PFSK-1 (cell line): ENCODE measurements around the gene NUP58.

ENCODE experiments used
- FOXP2 ChIP-seq: optimal IDR thresholded peaks from 2 replicates; pipeline ENCODE3; 2011; ENCODE audit warnings: borderline replicate concordance, control low read depth, inconsistent platforms; ENCODE audit not compliant: insufficient read depth; ENCODE audit errors: extremely low read length, extremely low read depth
- POLR2AphosphoS5 ChIP-seq: IDR thresholded peaks from 2 replicates; pipeline ENCODE4 v1.6.1; 2012; ENCODE audit warnings: low read depth, mild to moderate bottlenecking, control low read depth, low read length, moderate library complexity
- REST ChIP-seq, 2 experiments: IDR thresholded peaks; 2 replicates each; pipeline versions ENCODE4 v1.6.1 to v1.8.0; 2011 to 2012; ENCODE audit warnings: low read depth in 2 of 2, low read length in 2 of 2, control low read depth in 1 of 2, inconsistent platforms in 1 of 2, mild to moderate bottlenecking in 1 of 2, moderate library complexity in 1 of 2; ENCODE audit not compliant: insufficient read depth in 1 of 2
- SIN3A ChIP-seq: IDR thresholded peaks from 2 replicates; pipeline ENCODE4 v1.6.1; 2012; ENCODE audit warnings: mild to moderate bottlenecking, low read length, moderate library complexity, borderline replicate concordance; ENCODE audit not compliant: insufficient read depth
- TAF1 ChIP-seq: IDR thresholded peaks from 2 replicates; pipeline ENCODE4 v1.6.1; 2012; ENCODE audit warnings: low read length, control low read depth, borderline replicate concordance; ENCODE audit not compliant: insufficient read depth

The NUP58 gene

DNA sequence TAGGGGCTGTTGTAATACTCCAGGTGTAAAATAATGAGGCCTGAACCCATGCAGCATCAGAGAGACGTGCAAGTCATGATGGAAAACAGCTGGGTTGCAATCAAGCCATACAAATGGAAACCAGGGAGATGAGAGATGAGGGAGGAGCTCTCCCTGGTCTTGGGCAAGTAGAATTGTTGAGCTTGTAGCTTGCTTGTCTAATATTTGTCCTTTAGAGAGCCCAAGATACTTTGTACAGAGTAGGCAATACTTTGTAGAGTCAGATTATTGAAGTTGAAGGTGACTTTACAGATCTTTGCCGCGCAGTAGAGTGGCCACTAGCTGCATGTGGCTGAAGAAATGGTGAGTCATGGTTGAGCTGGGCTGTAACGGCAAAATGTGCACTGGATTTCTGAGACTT is 78.7 kb downstream of the NUP58 start:
- TF ChIP-seq POLR2AphosphoS5: no peak
- no peak for TF ChIP-seq FOXP2
- TF ChIP-seq REST (IDR thresholded peaks at IDR 0.05; ENCODE audit: insufficient read depth in 1 of 2, low read depth in 2 of 2, low read length in 2 of 2): no peak
- TF ChIP-seq TAF1: no peak
- TF ChIP-seq SIN3A: no peak

DNA sequence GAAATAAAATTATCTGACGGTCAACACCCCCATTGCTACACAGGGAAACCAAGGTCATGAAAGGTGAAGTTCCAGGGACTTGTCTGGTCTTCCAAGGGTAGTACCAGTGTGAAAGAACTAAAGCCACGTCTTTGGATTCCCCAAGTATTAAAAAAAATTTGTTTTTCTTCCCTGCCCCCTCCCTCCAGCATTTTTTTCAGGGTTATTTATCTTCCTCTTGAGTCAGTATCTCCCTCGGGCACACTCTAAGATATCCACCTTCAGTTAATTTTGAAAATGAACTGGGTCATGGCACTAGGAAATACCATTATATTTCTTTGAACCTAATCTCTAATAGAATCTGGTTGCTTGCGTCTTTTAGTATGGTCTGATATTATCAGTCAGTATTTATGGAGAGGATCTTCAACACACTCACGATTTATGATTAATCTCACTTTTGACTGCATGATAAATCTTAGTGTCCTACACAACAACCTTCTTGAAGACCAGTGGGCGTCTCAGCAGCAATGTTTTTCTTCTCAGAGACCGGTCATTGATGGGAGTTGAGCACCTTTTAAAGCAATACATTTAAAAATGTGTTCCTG is 79.4 kb downstream of the NUP58 start:
- TF ChIP-seq TAF1 (no peak), POLR2AphosphoS5 (no peak), SIN3A (no peak), FOXP2 (no peak), REST (IDR thresholded peaks at IDR 0.05; ENCODE audit: insufficient read depth in 1 of 2, low read depth in 2 of 2, low read length in 2 of 2) (no peak)

DNA sequence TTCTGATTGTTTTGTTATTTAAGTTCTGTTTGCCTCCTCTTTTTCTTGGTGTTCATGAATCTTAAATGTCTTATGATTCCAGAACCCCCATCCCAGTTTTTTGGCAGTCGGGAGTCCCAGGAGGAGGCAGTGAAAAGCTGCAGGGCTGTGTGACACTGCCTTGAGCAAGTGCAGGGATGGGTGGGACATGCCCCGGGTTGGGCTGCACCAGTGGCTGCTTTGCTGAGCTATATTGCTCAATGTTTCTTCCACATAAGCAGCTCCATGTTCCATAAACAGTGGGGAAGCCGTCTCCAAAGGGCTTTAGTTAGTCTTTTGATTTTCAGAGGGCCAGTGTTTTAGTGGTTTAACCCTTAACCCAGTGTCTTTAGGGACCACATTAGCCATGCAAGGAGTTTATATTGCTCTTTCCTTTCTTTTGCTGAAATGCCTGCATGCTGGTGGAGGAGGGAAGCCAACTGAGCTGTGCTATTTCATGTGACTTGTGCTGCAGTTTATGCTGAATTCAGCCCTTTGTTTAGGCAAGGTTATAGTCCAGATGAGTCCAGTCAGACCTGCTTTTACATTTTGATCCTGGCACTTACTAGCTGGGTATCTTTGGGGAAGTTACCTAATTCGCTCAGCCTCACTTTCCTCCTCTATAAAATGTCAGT is 83.5 kb downstream of the NUP58 start:
- TF ChIP-seq REST (IDR thresholded peaks at IDR 0.05; ENCODE audit: insufficient read depth in 1 of 2, low read depth in 2 of 2, low read length in 2 of 2) (no peak), TAF1 (no peak), FOXP2 (no peak), POLR2AphosphoS5 (no peak), SIN3A (no peak)

DNA sequence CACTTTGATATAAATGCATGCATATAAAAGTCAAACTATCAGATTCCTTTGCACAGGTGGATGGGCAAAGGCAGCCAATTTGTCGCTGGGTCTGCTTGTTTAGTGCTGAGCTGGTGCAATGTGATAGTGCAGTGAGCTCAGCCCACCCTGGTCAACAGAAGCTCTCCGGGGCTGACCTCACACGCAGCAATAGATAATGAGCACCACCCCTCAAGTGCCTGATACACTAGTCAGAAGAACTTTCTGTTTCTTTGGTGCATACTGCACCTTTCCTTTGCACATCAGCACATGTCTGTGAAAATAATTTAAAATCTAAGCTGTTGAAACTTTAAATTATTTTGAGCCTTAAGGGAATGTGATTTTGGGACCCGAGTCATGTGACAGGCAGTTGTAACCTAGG is 90.5 kb downstream of the NUP58 start:
- TF ChIP-seq FOXP2 (no peak), TAF1 (no peak), POLR2AphosphoS5 (no peak), SIN3A (no peak), REST (IDR thresholded peaks at IDR 0.05; ENCODE audit: insufficient read depth in 1 of 2, low read depth in 2 of 2, low read length in 2 of 2) (no peak)
